Right lobe of liver (tissue), 4 donors: ENCODE results near the gene ZNF3.

Source experiments
- POLR2A ChIP-seq: fragments of 450-650 bp; IDR thresholded peaks from one replicate; pipeline ENCODE4 v1.6.1; 2017; ENCODE audit warnings: antibody characterized with exemption, mild to moderate bottlenecking
- TF ChIP-seq, protein P1 (sequence below), 4 donors: fragments of 200-600 bp in 3 of 4; fragments of 450-650 bp in 1 of 4; IDR thresholded peaks; one replicate each; pipeline versions ENCODE4 v1.5.1 to v1.8.0; 2016 to 2022; ENCODE audit warnings: antibody characterized with exemption in 4 of 4, mild to moderate bottlenecking in 2 of 4
- donor health status: DM: no; HTN: no; CAD: no.
- donor health status: DM: no; HTN: no; CAD: no.
- donor health status: DM: no; HTN: yes; CAD: no.

DNA sequence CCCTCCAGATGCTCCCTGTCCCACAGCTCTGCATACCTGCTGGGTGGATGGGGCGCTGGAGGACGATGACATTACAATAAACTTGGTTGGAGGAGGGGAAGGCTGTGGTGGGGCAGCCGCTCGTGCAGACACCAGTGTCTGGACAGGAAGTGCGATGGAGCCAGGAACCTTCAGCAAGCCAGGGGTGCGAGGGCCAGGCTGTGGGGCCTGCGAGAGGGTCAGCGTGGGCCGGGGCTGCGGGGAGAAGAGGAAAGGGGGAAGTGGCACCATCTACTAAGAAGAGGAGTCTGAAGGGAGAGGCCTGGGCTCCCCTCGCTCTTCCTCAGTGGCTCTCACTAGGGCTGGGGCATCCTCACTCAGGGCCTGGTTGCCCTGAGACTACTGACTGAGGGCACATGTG, 26.4 kb upstream of the ZNF3 start:
- TF ChIP-seq, protein P1, sequence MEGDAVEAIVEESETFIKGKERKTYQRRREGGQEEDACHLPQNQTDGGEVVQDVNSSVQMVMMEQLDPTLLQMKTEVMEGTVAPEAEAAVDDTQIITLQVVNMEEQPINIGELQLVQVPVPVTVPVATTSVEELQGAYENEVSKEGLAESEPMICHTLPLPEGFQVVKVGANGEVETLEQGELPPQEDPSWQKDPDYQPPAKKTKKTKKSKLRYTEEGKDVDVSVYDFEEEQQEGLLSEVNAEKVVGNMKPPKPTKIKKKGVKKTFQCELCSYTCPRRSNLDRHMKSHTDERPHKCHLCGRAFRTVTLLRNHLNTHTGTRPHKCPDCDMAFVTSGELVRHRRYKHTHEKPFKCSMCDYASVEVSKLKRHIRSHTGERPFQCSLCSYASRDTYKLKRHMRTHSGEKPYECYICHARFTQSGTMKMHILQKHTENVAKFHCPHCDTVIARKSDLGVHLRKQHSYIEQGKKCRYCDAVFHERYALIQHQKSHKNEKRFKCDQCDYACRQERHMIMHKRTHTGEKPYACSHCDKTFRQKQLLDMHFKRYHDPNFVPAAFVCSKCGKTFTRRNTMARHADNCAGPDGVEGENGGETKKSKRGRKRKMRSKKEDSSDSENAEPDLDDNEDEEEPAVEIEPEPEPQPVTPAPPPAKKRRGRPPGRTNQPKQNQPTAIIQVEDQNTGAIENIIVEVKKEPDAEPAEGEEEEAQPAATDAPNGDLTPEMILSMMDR (IDR thresholded peaks at IDR 0.05): no peak
- TF ChIP-seq POLR2A: no peak
